HG02610 (cell line): ENCODE data around the gene CD6.
A peak's percentile ranks its signal among the peaks of the same experiment; 100 is the strongest.
"Not testable (repeated sequence)": the region's sequence is repeated elsewhere in the genome, so short reads cannot be mapped to it uniquely, and the experiment has no call there.

Source experiments
- ATAC-seq: cut with Tn5 transposase; IDR thresholded peaks from one replicate; pipeline ENCODE4 v1.9.1; 2021; ENCODE audit warnings: mild to moderate bottlenecking, moderate library complexity; ENCODE audit not compliant: unreplicated experiment

CD6 gene

DNA sequence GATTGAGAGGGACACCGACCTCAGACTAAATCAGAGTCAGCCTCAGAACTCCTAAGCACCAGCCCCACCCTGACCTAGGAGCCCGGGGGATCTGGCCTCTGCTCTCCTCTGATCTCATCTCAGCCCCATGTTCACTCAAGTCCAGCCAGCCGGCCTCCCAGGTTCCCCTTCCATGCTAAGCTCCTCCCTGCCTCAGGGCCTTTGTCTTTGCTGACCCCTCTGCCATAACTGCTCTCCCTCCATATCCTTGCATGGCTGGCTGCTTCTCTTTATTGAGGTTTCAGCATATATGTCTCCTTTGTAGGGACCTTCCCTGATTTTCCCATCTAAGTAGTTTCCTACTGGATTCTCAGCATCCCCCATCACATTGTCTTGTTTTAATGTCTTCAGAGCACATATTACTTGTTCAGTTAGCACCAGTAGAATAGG lies 18.7 kb upstream of the CD6 start:
- ATAC-seq, result no peak

DNA sequence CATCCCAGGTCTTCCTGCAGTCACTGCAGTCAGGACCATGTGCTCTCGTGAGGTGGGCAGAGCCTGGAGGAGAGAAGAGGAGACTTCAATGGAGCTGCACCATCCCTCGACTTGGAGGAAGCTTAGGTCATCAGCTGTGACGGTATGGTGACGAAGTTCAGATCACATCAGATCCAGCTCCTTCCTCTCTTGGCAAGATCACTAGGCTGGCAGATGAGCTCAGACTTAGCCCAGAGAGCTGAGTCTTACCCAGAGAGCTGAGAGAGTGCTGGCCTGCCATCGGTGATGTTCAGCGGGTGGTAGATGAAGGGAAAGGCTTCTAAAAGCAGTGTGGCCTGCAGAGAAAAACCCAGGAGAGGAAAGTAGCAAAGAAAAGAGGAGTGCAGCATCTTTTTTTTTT lies 17.7 kb upstream of the CD6 start:
- no peak for ATAC-seq

DNA sequence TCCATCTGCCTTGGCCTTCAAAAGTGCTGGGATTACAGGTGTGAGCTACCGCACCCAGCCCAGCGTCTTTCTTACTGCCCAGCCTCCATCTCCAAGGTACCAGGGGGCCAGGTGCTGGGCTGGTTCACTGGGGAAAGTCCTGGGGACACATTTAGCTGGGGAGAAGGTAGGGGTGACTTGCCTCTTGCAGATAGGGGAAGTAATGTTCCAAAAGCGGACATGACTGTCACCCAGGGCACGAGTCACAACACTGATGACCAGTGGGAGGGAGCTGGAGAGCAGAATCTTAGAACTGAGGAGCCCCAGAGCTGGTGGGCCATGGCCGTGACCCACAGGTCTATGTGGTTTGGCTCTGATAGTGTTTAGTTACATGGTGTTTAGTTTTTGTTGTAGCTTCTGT lies 17.1 kb upstream of the CD6 start:
- ATAC-seq, result no peak

DNA sequence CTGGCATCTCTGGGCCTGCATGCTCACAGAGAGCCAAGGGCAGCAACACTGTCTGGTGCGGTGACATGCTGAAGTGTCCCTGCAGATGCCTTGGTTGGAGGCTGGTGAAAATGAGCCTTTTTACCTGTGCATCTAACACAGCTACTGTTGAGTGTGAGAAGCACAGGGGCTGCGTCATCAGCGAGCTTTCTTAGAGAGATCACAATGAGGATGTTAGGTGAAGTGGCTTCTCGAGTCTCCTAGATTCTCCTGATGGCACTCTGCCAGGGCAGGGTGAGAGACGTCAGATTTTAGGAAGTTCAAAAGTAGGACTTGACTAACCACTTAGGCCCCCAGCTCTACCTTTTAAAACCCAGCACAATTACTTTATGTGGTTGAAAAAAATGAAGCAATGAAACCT lies 15.9 kb upstream of the CD6 start:
- ATAC-seq, result no peak

DNA sequence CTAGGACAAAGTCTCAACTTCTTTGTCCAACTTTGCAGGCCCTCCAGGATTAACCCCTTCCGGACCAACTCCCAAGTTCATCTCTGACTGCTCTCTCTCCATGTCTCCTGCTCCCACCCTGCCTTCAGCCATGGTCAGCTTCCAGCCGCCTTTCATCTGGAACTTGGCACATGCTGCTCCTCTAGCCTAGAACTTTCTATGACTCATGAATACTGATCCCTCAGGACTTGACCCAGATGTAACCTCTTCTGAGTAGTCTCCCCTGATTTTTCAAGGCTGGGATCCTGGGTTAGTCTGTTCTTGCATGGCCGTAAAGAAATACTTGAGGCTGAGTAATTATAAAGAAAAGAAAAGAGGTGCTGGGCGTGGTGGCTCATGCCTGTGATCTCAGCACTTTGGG lies 14.3 kb upstream of the CD6 start:
- ATAC-seq, result no peak

DNA sequence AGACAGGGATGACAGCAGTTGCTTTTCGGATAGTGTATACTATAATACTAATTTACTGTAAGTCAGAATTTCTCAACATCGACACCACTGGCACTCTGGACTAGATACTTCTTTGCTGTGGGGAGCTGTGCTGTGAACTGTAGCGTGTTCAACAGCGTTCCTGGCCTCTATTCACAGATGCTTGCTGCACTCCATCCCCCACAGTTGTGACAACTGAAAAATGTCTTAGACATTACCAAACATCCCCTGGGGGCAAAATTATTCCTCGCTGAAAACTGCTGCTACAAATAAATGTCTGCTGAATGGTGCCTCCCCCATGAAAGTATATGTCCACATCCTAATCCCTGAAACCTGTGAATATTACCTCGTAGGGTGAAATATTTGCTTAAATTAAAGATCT lies 12.0 kb upstream of the CD6 start:
- ATAC-seq, result no peak

DNA sequence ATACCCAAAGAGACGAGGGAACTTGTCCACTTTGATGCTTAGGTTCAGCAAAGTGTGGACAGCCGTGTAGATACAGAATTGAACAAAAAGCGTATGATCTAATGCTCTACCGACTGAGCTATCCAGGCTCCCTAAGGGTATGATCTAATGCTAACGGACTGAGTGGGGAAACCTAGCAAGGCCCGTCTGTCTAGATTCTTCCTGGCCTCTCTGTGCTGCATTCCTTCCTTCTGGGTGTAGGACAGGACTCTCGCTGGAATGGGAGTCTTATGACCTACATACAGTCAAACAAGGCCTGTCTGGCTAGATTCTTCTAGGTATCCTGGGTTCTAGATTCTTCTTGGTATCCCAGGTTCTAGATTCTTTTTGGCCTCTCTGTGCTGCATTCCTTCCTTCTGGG lies 11.1 kb upstream of the CD6 start:
- no peak for ATAC-seq

DNA sequence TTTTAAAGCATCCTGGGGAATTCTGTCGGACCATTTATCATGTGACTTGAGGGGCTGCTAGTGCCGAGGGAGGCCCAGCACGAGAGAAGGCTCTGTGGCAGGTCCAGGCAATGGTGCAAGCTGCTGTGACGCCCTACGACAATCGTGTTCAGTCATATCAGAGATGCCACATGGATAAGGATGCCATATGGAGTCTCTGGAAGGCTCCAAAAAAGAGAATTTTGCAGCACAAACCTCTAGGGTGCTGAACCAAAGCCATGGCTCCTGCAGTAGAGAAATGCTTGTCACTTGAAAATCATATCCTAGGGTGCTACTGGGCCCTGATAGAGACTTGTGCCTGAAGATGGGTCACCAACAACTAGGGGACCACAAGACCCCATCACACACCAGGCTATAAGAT lies 6.7 kb upstream of the CD6 start:
- no peak for ATAC-seq

DNA sequence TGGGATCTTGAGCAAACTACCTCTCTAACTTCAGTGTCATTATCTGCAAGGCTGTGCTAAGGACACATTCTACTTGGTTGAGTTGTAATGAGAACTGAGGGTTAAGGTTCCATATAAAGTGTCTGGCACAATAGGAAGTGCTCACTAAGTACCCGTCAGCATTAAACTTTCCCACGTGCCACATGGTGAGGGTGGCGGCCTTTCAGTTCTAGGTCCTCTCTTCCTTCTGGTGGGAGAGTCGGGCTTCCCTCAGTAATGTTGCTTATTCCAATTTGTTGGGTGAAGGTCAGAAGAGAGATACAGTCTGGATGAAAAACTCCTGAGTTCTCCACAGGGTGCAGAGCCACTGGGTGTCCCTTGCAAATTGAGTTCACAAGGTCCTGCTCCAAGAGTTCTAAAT lies 4.6 kb upstream of the CD6 start:
- ATAC-seq, result no peak

DNA sequence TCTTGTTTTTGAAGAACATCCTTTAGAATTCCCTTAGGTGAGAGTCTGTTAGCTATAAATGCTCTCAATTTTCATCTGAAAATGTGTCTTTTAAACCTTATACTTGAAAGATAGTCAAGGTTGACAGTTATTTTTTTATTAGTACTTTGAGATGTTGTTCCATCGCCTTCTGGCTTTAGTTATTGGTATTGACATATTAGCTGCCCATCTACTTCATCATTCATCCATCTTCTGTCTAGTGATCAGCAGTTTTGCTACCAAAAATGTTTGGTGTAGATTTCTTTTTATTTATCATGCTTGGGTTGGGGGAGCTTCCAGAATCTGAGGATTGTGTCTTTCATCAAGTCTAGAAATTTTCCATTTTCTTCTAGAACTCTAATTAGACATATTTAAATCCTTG lies 3.3 kb upstream of the CD6 start:
- no peak for ATAC-seq

DNA sequence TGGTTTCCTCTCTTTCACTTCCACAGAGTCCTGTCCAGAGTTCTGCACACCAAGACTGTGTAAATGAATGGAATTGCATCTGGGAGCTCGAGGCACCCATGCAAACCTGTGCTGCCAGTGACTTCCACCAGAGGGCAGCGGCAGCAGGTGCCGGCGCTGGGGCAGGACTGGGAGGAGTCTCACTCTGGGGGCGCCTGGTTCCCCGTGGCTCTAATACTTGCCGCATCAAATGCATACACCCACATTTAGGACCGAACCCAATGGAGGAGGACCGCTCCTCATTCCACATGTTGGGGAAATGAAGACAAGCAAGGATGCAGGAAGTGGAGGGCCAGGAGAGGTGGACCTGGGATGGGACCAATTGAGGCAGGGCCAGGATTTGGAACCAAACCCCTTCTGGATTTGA lies 1.1 kb upstream of the CD6 start:
- ATAC-seq, result peak; percentile 53

DNA sequence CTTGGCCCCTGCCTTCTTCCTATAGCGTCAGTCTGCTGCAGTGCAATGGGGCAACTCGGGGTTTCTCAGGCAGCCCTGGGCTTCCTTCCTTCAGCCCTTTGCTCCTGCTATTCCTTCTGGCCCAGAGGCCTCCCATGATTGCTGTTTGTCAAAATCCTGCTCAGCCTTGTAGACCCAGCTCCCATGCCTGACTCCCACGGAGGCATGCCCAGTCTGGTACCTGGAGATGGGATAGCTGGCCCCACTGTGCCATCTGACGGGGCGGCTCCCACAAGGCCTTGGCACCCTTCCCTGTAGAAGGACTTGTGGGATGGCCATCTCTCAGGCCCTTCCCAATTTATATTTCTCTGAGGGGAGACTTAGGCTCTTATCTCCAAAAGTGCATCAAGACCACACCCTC lies 590 bp upstream of the CD6 start:
- no peak for ATAC-seq

DNA sequence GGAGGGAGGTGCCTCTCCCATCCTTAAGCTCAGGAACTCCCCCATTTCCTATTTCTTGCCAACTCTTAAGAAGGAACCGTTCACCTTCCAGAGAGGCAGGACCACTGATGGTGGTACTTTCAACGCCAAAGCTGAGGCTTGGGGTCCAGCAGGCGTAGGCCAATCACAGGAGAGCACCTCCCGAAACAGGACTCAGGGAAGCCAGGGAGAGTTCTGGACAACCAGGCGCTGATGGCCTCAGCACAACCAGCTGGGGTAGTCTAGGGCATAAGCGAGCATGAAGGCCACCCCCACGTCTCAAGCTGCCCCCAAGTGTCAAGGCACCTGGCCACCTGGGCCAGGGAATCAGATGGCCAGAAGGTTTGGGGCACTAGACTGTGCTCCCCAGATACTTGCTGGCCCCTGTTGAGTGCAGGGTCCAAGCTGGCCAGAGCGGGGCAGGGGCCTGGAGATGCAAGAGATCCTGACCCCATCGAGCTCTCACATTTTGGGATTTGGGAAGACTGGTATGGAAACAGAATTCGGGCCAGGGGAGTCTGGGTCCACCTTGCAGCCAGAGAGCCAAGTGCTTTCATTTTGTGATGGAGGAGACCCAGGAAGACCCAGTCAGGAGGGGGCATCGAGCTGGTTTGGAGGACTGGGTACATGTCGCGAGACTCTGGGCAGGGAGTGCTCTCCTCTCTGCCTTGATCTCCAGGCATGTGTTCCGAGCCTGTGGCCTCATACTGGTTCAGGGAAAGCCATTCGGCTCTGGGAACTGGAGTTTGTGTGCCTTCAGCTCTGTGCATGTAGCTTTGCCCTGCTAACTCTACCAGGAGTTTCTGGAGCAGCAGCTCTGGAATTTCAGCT lies 926 bp downstream of the CD6 start:
- no peak for ATAC-seq

DNA sequence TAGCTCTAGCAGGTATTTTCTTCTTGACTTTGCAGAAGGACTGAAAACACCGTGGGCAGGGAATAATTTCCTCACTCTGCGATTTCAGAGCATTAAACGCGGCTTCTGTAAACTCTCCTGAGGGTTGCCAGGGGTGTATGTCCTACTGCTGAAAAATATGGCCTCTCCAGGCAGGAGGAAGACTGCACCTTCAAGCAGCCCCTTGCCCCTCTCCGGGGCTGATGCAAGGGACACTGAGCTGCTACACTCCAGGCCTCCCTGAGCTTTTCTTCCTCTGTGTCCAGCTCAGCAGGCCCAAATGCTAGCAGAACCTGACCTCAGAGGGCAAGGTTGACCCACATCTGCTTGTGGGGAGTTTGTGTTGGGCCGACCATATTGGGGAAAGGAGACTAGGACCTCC lies 2.2 kb downstream of the CD6 start:
- no peak for ATAC-seq

DNA sequence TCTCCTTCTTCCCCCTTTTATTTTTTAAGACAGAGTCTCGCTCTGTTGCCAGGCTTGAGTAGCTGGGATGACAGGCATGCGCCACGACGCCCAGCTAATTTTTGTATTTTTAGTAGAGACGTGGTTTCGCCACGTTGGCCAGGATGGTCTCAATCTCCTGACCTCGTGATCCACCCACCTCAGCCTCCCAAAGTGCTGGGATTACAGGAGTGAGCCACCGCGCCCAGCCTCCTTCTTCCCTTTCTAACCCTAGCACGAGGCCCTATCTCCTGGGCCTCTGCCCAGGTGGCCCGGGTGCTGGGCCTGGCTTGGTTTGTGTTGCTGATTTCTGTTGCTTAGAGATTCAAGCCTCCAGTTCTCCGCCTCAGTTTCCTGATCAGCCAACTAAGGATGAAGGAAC lies 2.8 kb downstream of the CD6 start:
- not testable (repeated sequence) for ATAC-seq

DNA sequence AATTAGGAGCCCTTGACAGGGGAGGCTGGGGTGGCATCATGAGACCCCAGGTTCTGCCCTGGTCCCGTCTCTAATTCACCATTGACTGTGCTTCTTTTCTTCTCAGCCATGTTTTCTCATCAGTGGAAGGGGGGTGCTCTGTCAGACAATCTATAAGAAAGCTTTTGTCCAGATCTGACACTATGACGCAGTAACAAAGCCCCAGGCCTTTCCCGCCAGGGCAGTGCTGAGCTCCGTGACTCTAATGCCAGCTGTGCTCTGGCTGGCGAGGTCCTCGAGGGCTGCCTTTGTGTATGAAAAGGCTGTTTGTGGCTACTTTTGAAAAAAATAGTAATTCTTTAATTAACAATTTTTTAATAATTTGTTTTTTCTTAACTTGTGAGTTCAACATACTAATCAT lies 3.2 kb downstream of the CD6 start:
- ATAC-seq, result no peak

DNA sequence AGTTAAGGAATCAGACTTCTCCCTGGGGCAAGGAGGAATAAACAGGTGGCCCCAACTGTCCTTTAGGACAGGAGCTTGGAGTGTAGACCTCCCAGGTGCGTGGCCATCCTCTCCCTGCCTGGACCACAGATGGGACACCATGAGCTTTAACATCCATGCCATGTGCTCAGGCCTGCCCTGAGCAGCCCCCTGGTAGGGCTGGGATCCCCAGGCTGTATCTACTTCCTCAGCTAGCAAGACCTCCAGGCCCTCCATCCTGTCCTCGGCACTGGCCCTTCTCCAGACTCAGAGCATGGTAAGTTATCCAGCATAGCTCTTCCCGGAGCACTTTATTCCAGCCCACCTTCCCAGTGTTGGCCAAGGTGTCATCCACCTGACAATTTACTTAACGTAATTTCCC lies 5.7 kb downstream of the CD6 start:
- no peak for ATAC-seq

DNA sequence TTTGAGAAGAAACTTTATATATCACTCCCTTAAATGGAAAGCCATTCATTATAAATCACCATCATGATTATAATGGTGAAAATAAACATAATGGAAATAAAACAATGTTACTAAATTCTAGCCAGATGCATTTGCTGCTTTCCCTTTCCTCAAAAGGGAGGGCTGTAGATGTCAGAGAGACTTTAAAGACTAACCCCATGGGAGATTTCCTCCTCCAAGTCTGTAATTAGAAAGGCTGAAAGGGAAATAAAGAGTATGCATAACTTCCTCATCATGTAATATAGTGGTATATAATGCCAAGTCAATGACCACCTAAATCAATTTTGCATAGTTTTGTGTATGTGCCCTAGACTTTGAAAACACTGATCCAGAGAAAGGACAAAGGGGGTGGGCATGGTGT lies 6.4 kb downstream of the CD6 start:
- no peak for ATAC-seq

DNA sequence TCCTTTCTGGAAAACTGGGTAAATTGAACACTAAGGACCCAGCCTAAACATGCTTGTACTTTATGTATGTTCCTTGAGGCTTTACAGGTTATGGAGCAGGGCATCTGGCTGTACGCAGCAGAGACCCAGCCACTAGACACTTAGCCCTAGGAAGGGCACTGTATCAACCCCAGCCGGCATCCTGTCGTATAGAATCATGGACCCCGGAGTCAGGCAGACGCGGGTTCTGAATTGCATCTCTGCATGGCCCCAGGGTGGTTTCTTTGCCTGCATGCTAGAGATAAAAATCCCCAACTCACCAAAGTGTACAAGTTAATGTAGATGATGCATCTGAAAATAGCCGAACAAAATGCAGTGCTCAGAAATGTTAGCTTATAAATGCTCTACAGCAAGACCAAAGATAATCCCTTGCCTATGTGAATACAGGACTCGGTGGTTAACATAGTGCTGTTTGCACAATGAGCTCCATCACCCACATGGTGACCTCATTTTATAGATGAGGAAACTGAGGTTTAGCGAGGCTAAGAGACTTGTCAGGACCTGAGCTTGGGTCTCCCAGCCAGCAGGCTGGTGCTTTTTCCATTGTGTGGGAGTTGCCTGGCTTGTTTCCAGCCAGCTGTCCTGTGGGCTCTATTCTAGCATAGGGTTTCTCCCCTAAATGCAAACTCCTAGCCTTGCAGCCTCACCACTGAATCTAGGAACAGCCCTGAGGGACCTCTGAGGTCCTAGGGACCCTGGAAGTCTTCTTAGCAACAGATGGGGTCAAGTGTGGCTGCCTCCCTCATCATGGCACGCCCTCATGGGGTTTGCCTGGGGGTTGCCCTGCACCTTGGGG lies 7.3 kb downstream of the CD6 start:
- no peak for ATAC-seq

DNA sequence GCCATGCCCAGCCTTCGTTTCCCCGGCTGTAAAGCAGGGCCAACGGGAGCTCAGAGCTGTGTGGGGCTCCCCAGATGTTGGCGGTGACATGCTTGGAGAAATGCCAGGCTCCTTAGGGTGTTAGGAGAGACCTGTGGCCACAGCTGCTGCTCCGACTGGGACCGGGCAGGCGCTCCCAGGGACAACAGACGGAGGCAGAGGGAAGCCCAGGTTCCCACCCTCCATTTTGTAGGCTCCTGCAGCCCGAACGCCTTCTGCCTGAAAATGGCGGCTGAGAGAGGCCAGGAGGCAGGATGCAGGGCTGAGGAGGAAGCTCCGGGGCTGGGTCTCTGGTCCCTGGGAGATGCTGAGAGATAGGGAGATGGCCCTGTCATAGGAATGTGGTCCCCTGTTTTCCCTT lies 10.0 kb downstream of the CD6 start:
- no peak for ATAC-seq

DNA sequence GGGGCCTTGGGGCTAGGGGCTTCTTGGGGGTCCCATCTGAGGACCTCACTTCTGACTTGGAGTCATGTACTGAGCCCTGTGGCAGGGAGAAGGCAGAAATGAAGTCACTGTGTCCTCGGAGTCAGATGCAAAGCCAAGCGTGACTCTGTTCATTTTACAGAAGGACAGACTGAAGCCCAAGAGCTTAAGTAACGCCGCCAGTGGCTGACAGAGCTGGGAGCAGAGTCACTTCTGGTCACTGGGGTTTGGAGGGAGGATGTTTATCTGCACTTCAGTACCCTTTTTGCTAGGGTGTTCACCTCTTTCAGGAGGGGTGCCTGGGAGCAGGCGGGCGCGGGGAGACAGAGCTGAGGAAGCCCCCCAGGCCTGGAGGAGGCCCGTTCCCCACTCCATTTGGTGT lies 10.7 kb downstream of the CD6 start:
- no peak for ATAC-seq

DNA sequence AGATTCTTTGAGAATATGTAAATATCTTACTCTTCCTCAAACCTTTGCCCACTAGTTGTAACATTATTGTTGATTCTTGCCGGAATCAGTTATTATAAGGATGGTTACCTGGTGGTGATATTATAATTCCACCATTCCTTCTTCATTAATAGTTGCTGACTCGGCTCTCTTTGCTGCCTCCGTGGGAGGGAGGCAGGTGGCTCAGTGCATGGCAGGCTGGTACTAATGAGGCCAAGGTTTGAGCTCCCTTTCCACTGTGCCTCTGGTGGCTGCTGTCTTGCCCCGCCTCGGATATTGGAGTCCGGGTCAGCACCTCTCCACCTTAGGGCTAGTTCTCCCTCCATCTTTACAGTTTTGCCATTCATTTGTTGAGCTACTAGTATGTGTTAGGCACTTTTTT lies 12.7 kb downstream of the CD6 start:
- ATAC-seq, result no peak
